ENCODE measurements around the gene ELL2. TPM values are rescaled to one million over a fixed set of nuclear protein-coding genes. Genes with fewer than 3 reads are reported as not detected.
"Not testable (repeated sequence)": the region's sequence is repeated elsewhere in the genome, so short reads cannot be mapped to it uniquely, and the experiment has no call there.

Gene ELL2
- total RNA-seq, 1 donor from 2014 or later, result 4.6 TPM

DNA sequence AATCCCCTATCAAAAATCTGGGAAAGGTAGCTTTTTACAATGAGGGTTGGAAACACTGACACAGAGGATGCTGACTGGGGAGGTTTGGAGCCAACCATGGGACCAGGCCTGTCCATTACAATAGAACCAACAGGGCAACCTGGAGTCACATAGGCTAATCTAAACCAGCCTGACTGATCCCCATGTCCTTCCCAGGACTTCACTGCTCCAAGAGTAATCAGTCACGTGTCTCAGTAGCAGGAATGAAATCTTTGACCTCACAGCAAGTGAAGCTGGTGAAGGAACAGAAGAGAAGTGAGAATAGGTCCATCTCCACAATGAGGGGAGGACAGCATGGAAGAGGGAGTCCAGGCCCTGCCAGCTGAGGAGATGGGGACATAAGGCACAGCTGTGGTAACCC lies 123.1 kb downstream of the ELL2 start:
- no peak overlapping the region for H3K4me3 Mint-ChIP-seq
- H3K27me3 Mint-ChIP-seq (ENCODE audit: low read depth), result no peaks in the 10 kb centered on the region
- no peak for TF ChIP-seq CTCF (conservative IDR thresholded peaks at IDR 0.05)
- peaks cover 14% of the 10 kb centered on the region for H3K4me1 Mint-ChIP-seq
- H3K27ac Mint-ChIP-seq (ENCODE audit: unreplicated experiment), result no peak overlapping the region
- DNase-seq (ENCODE audit: low read depth, low spot score), result no peak
- no peaks in the 10 kb centered on the region for H3K36me3 Mint-ChIP-seq (ENCODE audit: low read depth)
- peaks cover 3% of the 10 kb centered on the region for H3K9me3 Mint-ChIP-seq

DNA sequence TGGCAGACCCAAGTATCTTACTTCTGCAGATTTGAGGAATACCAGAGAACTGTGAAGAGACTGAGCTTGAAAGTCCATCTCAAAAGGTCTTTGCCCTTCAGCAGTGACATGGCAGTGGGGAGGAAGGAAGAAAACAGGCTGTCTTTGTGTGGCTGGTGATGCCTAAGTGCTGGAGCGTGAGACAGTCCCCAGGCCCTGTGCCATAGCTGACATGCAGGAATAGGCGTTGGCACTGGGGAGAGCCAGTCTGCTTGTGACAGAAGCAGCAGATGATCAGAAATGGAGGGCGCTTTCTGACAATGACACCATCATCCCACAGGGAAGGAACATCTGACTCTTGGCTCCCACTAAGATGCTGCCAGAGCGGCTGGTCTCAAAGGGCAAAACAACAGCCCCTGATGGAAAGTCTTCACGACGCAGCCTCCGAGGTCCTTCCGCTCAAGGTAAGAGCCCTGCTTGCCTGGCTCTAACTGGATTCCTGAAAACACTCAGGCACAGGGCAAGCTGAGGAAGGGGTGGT lies 123.6 kb downstream of the ELL2 start:
- no peak overlapping the region for H3K27ac Mint-ChIP-seq (ENCODE audit: unreplicated experiment)
- H3K27me3 Mint-ChIP-seq (ENCODE audit: low read depth), result no peaks in the 10 kb centered on the region
- H3K4me3 Mint-ChIP-seq, result no peak overlapping the region
- peaks cover 14% of the 10 kb centered on the region for H3K4me1 Mint-ChIP-seq
- H3K9me3 Mint-ChIP-seq, result peaks cover 3% of the 10 kb centered on the region
- no peaks in the 10 kb centered on the region for H3K36me3 Mint-ChIP-seq (ENCODE audit: low read depth)
- no peak for TF ChIP-seq CTCF (conservative IDR thresholded peaks at IDR 0.05)
- no peak for DNase-seq (ENCODE audit: low read depth, low spot score)

DNA sequence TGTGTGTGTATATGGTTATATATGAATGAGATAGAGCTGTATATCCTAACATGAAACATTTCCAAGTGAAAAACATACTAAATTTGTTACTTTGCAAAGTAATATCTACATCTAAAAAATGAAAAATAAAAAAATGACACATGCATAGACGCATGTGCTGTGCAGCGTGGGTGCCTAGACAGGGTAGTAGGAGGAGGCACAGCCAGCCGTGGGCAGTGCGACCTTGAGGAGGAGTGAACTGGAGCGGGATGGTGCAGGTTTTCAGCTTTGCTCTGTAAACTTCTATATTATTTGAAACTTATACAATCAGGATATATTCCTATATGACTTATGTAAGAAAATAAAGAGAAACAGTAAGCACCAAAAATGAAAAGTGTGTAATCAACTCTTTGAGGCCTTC lies 124.2 kb downstream of the ELL2 start:
- H3K36me3 Mint-ChIP-seq (ENCODE audit: low read depth), result no peaks in the 10 kb centered on the region
- peaks cover 14% of the 10 kb centered on the region for H3K4me1 Mint-ChIP-seq
- no peak for DNase-seq (ENCODE audit: low read depth, low spot score)
- no peak overlapping the region for H3K4me3 Mint-ChIP-seq
- H3K27me3 Mint-ChIP-seq (ENCODE audit: low read depth), result no peaks in the 10 kb centered on the region
- TF ChIP-seq CTCF (conservative IDR thresholded peaks at IDR 0.05), result no peak
- H3K27ac Mint-ChIP-seq (ENCODE audit: unreplicated experiment), result no peak overlapping the region
- peaks cover 3% of the 10 kb centered on the region for H3K9me3 Mint-ChIP-seq

DNA sequence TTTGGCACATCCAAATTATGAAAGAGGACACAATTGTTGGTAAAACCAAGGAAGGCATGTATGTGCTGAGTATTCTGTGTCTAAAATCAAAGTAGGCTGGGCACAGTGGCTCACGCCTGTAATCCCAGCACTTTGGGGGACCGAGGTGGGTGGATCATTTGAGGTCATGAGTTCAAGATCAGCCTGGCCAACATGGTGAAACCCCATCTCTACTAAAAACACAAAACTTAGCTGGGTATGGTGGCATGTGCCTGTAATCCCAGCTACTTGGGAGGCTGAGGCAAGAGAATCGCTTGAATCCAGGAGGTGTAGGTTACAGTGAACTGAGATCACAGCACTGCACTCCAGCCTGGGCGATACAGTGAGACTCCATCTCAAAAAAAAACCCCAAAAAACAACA lies 124.7 kb downstream of the ELL2 start:
- not testable (repeated sequence) for H3K27ac Mint-ChIP-seq (ENCODE audit: unreplicated experiment); H3K9me3 Mint-ChIP-seq; H3K4me3 Mint-ChIP-seq; H3K36me3 Mint-ChIP-seq (ENCODE audit: low read depth); H3K27me3 Mint-ChIP-seq (ENCODE audit: low read depth); DNase-seq (ENCODE audit: low read depth, low spot score)
- peaks cover 14% of the 10 kb centered on the region for H3K4me1 Mint-ChIP-seq

DNA sequence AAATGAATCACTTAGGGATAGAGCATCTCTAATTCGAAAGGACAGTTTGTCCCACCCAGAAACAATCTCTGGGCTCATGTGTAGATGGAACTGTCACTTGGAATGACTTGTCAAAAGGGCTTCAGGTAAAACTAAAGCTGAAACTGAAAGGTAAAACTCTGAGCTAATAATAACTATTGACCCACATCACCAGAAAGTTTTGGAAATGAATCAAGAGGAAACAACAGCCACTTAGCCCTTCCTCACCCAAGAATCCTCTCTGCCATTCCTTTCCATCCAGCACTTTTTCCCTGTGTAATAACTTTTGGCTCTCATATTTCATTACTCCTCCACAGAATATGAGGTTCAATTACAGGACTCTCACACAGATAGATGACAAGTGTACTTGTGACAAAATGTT lies 125.1 kb downstream of the ELL2 start:
- H3K27ac Mint-ChIP-seq (ENCODE audit: unreplicated experiment), result no peak overlapping the region
- H3K36me3 Mint-ChIP-seq (ENCODE audit: low read depth), result no peaks in the 10 kb centered on the region
- no peaks in the 10 kb centered on the region for H3K27me3 Mint-ChIP-seq (ENCODE audit: low read depth)
- peaks cover 14% of the 10 kb centered on the region for H3K4me1 Mint-ChIP-seq
- no peak for TF ChIP-seq CTCF (conservative IDR thresholded peaks at IDR 0.05)
- peaks cover 3% of the 10 kb centered on the region for H3K9me3 Mint-ChIP-seq
- no peak overlapping the region for H3K4me3 Mint-ChIP-seq
- DNase-seq (ENCODE audit: low read depth, low spot score), result no peak

- Mint-ChIP-seq H3K27me3 (ENCODE audit: low read depth) (no peaks in the 10 kb centered on the region), H3K27ac (ENCODE audit: unreplicated experiment) (no peak overlapping the region), H3K36me3 (ENCODE audit: low read depth) (no peaks in the 10 kb centered on the region), H3K9me3 (peaks cover 3% of the 10 kb centered on the region), H3K4me3 (no peak overlapping the region), H3K4me1 (peaks cover 14% of the 10 kb centered on the region)
- TF ChIP-seq CTCF (conservative IDR thresholded peaks at IDR 0.05), result no peak
- DNase-seq (ENCODE audit: low read depth, low spot score), result no peak
Measured at GRCh38 chr5:95835682-95836385, 125.8 kb downstream of the ELL2 start.

All from neural crest cell (in vitro differentiated cells).